Activated CD4-positive, CD25-positive, alpha-beta regulatory T cell (primary cell): ENCODE measurements around the gene NYNRIN.

Source experiments
- DNase-seq, 4 experiments: peaks; one replicate each; lab custom pipeline; 2025; lab: John Stamatoyannopoulos, UW

The NYNRIN gene

DNA sequence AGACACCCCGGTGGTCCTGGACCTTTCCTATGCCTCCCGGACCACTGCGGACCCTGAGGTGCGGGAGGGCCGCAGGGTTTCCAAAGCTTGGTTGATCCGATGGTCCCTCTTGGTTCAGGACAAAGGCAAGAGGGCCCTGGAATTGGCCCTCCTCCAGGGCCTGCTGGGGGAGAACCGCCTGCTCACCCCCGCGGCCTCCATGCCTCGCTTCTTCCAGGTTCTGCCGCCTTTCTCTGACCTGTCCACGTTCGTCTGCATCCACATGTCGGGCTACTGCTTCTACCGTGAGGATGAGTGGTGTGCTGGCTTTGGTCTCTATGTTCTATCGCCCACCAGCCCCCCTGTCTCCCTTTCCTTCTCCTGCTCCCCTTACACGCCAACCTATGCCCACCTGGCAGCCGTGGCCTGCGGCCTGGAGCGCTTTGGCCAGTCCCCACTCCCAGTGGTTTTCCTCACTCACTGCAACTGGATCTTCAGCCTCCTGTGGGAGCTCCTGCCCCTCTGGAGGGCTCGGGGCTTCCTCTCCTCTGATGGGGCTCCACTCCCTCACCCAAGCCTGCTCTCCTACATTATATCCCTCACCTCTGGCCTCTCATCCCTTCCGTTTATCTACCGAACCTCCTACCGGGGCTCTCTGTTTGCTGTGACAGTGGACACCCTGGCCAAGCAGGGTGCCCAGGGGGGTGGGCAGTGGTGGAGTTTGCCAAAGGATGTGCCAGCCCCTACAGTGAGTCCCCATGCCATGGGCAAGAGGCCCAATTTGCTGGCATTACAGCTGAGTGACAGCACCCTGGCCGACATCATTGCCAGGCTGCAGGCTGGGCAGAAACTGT, 16.8 kb downstream of the NYNRIN start:
- no peak for DNase-seq

DNA sequence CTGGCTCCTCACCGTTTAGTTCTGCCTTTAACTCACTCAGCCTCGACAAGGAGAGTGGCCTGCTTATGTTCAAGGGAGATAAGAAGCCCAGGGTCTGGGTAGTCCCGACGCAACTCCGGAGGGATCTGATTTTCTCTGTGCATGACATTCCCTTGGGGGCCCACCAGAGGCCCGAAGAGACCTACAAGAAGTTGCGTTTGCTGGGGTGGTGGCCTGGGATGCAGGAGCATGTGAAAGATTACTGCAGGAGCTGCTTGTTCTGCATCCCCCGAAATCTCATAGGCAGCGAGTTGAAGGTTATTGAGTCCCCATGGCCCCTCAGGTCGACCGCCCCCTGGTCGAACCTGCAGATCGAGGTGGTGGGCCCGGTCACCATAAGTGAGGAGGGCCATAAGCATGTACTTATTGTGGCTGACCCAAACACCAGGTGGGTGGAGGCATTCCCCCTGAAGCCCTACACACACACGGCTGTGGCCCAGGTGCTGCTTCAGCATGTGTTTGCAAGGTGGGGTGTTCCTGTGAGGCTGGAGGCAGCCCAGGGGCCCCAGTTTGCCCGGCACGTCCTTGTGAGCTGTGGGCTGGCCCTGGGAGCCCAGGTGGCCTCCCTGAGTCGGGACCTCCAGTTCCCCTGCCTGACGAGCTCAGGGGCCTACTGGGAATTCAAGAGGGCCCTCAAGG, 17.6 kb downstream of the NYNRIN start:
- DNase-seq = no peak

- DNase-seq = no peak
Observed at GRCh38 chr14:24416932-24417619, 18.3 kb downstream of the NYNRIN start.

DNA sequence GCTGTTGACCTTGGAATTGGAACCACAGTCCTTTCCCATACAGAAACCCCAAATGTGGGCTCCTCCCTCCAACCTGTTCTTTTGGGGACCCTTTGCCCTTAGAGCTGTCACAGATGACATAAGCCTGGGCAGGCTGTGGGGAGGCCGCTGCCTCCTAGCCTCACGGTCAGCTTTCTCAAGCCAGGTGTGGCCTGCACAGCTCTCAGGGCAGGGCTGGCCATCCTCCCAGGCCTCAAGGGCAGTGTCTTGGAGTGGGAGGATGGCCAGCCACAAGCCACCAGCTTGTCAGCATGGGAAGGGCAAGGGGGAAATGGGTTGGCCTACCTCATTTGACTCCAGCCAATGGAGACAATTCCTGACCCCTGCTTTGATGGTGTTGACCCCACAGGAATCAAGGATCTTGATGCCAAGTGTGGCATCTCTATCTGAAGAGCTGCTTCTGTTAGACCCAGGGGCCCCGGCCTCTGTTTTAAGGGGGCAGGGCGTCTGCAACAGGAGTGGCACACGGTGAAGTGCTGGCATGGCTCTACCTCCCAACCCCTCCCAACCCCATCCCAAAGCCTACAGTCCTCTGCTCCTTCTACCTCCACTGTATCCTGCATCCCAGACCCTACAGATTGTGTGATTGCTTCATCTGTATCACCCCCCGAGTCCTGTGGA, 19.2 kb downstream of the NYNRIN start:
- DNase-seq = no peak

DNA sequence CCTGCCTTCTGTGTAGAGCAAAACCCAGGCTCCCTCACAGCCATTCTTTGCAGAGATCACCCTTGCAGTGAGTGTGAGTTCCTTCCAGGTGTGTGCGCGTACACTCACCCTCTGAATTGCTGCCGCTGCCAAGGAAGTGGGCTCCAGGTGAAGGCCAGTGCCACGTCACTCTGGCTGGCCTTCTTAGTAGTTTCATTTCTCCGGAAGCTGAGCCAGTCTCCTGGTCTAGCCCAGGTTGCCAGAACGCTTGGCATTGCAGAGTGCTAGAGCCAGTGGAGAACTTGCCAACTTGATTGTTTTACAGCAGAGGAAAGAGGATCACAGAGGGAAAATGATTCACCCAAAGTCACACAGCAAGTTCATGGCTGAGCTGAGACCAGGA, 19.7 kb downstream of the NYNRIN start:
- DNase-seq = no peak

DNA sequence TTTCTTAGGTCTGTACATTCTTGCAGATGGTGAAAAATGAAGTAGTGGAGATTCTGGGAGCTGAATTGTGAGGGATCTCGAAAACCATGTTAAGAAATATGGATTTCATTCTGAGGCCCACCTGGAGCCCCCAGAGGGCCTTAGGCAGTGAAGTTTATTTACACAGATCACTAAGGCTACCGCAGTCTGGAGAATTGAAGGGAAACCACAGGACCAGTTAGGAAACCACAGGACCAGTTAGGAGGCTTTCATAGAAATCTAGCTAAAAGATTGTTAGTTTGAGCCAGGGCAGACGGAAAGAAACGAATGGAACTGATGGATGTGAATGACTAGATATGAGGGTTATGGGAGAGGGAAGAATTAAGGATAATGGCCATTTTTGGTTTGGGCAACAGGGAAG, 23.5 kb downstream of the NYNRIN start:
- no peak for DNase-seq

DNA sequence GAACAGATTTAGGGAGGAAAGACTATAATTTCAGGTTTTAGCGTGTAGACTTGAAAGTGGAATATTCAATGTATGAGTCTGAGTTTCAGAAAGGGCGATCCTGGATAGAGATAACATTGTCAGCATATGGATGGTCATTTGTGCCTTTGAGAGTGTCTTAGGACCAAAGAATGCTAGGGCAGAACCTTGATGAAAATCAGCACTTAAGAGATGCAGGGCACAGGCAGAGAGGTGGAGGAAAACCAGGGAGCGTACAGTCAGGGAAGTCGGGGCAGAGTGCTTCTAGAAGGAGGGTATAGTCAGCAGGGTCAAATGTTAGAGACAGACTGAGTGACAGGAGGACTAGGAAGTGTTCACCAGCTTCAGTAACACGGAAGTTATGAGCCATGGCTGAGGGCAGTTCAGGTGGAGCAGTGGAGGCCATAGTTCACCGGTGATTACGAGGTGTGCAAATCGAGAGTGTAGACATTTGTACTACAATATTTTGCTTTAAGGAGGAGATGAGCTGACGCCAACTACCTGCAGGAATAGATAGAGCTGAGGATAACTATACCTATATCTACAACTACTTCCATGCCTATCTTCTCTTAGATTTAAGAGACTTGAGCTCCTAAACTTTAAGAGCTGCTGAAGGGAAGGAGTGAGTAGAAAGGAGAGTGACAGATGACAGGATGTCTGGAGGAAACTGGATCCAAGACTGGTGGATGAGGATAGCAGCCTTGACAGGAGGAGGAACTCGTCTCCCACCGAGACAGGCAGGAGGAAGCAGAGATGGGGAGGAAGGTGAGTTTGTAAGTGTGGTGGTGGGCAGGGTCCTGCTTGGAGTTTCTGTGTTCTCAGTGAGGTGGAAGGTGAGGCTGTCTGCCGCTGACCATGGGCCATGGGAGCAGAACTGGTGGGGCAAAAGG, 24.1 kb downstream of the NYNRIN start:
- no peak for DNase-seq

GRCh38 chr14:24425704-24426103, 26.9 kb downstream of the NYNRIN start:
- no peak for DNase-seq

- no peak for DNase-seq
Observed at GRCh38 chr14:24426150-24426911, 27.5 kb downstream of the NYNRIN start.

GRCh38 chr14:24426912-24427536, 28.2 kb downstream of the NYNRIN start:
- DNase-seq = no peak

DNA sequence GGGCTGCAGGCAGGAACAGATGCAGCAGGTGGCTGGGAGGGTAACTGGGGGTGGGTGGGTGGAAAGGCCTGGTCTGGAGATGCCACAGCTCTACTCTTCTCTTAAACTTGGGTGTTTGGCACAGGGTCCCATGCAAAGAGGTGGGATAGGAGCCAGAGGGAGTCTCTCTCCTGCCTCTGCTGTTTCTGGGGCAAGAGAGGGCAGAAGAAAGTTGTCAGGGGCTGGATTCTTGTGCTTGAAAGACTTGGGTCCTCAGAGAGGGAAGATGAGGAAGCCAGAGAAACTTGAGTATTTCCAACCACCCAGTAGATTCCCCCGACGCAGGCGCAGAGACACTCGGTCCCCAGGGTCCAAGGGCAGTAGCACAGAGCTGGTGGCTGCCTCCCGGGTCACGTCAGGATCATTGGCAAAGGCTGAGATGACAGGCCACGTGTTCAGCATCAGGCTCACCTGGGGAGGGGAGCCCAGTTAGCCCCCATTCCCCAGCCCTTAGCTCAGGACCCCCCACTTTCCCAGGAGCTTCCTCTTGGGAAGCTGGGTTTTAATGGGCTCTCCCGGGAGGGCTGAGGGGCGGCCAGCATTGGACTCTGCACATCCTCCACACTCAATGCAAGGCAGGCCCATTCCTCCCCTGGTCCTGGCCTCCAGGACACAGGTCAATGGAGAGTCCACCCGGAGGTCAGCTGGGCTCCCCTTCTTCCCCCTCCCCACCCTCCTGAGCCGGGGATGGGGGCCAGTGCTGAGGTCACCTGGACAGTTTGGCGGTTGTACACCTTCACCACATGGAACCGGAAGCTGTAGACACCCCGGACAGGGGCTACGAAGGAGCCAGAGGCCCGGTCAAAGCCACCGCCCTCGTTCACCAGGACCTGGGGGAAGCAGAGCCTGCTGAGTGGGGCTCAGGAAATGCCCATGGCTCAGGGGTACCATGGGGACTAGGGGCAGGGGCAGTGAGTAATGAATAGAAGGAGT, 29.0 kb downstream of the NYNRIN start:
- DNase-seq = no peak

GRCh38 chr14:24428628-24429394, 30.0 kb downstream of the NYNRIN start:
- DNase-seq = no peak

- DNase-seq = peak; percentile 69 to 83 (median 78)
Observed at GRCh38 chr14:24429395-24430142, 30.8 kb downstream of the NYNRIN start, which contains the start of the genes CBLN3 and KHNYN. CBLN3 (minus strand) TSS chr14:24429668; CDS start chr14:24429054, 614 bp downstream. KHNYN (plus strand) TSS chr14:24429954; CDS start chr14:24430731, 777 bp downstream.

DNA sequence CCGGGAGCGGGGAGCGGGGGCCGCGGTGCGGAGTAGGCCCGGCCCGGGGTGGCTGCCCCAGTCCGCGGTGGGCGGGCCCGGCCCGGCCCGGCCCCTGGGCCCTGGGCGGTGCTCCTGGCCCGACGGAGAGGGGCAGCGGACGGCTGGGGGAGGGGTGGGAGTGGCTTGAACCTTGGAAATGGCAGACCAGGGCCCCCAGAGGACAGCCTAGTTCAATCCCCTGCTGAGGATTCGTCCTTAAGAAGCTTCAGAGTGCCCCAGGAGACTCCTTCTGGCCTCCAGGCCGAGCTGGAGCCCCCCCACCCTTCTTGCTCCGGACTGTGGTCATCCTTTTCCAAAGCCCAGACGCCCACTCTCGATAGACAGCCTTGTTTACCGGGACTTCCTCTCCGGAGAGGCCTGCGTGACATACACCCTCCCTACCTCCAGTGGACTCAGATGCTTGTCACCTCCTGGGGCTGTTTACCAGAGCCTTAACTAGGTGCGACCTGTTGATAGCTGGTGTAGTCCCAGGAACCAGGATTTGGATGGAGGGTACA, 31.4 kb downstream of the NYNRIN start:
- peak in 3 of 4 experiments; percentile 40 to 52 (median 42) for DNase-seq

DNA sequence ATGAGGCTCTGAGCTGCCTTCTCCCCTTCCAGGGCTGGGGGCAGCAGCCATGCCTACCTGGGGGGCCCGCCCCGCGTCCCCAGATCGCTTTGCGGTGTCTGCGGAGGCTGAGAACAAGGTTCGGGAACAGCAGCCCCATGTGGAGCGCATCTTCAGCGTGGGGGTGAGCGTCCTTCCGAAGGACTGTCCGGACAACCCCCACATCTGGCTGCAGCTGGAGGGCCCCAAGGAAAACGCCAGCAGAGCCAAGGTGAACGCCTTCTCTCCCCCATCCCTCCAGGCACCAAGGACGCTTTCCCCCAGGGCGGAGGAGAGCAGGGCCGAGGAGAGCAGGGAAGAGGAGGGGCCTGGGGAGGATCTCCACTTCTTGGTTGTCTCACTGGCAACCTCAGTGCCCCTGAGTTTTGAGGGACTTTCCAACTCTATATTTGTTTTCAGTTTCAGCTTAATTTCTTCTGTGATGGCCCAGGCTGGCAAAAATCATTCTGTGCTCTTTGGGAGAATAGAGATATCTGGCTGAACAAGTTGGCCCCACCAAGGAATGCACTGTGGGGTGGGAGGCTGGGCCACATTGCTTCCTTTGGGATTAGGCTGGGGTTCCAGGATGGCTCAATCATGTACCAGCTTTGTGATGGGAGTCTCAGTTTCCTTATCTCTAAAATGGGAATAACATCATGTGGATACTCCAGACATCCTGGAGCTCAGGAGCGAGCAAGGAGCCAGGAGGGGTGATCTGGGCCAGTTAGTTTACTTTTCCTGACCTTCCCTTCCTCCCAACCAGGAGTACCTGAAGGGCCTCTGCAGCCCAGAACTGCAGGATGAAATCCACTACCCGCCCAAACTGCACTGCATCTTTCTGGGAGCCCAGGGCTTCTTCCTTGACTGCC, 32.1 kb downstream of the NYNRIN start:
- peak in 3 of 4 experiments; percentile 22 to 46 (median 41) for DNase-seq
